Measurements from ENCODE around the gene ABHD5.

GRCh38 chr3:43762451-43762850, 71.7 kb downstream of the ABHD5 start:
- TF ChIP-seq POLR2AphosphoS5 (IDR thresholded peaks at IDR 0.05; ENCODE audit: borderline replicate concordance, low read depth, low read length) (no peak), EZH2 (IDR thresholded peaks at IDR 0.05) (no peak), FOXP2 (optimal IDR thresholded peaks at IDR 0.05; ENCODE audit: control extremely low read depth, extremely low read length, insufficient read depth) (no peak)

All from SK-N-MC (cell line).